HepG2 (cell line): Measurements from ENCODE around the gene RIOK3. TPM values are rescaled to one million over a fixed set of nuclear protein-coding genes. Genes with fewer than 3 reads are reported as not detected.
A peak's percentile ranks its signal among the peaks of the same experiment; 100 is the strongest.

Experiments used
- CCDC6 ChIP-seq: sonication (generic); formaldehyde crosslinking; IDR thresholded peaks from 2 replicates; pipeline ENCODE4 v1.8.1; 2022; ENCODE audit warnings: mild to moderate bottlenecking, missing genetic modification reagents, moderate library complexity
- CEBPB ChIP-seq: IDR thresholded peaks from 2 replicates; pipeline ENCODE4 v1.6.1; 2011; ENCODE audit warnings: low read depth, low read length, improper control_type of control experiment, borderline replicate concordance
- CENPT ChIP-seq: sonication (generic); formaldehyde crosslinking; IDR thresholded peaks from 2 replicates; pipeline ENCODE4 v1.8.0; 2022; ENCODE audit warnings: low read depth, mild to moderate bottlenecking, moderate library complexity, missing genetic modification reagents
- ETV5 ChIP-seq: IDR thresholded peaks from 2 replicates; pipeline ENCODE4 v1.6.1; 2018; ENCODE audit warnings: missing biosample characterization, missing genetic modification reagents, inconsistent platforms, borderline replicate concordance
- GATAD2A ChIP-seq: IDR thresholded peaks from 2 replicates; pipeline ENCODE4 v1.6.1; 2016
- HDAC2 ChIP-seq: sonication (generic); formaldehyde crosslinking; IDR thresholded peaks from 2 replicates; pipeline ENCODE4 v1.4.0; 2020; ENCODE audit warnings: missing genetic modification reagents
- KDM5A ChIP-seq: fragments of 200-600 bp; sonication (generic); IDR thresholded peaks from 2 replicates; pipeline ENCODE4 v1.7.0; 2018; ENCODE audit warnings: antibody characterized with exemption, mild to moderate bottlenecking, low read length, borderline replicate concordance
- NFIB ChIP-seq: sonication (generic); formaldehyde crosslinking; IDR thresholded peaks from 2 replicates; pipeline ENCODE4 v1.9.0; 2021; ENCODE audit warnings: missing genetic modification reagents, mild to moderate bottlenecking, borderline replicate concordance
- NFYB ChIP-seq: sonication (generic); formaldehyde crosslinking; IDR thresholded peaks from 2 replicates; pipeline ENCODE4 v1.4.0; 2020; ENCODE audit warnings: missing genetic modification reagents
- PHF21A ChIP-seq: sonication (generic); formaldehyde crosslinking; IDR thresholded peaks from 2 replicates; pipeline ENCODE4 v1.5.0; 2020; ENCODE audit warnings: mild to moderate bottlenecking, missing genetic modification reagents
- RARA ChIP-seq: IDR thresholded peaks from 2 replicates; pipeline ENCODE4 v1.6.1; 2016; ENCODE audit warnings: missing genetic modification reagents, missing compliant biosample characterization
- RBAK ChIP-seq: sonication (generic); formaldehyde crosslinking; IDR thresholded peaks from 2 replicates; pipeline ENCODE4 v1.5.1; 2020; ENCODE audit warnings: mild to moderate bottlenecking, missing genetic modification reagents
- SIX1 ChIP-seq: sonication (generic); formaldehyde crosslinking; IDR thresholded peaks from 2 replicates; pipeline ENCODE4 v1.4.0; 2020; ENCODE audit warnings: missing genetic modification reagents, borderline replicate concordance
- ZC3H13 ChIP-seq: sonication (generic); formaldehyde crosslinking; IDR thresholded peaks from 2 replicates; pipeline ENCODE4 v1.8.1; 2023; ENCODE audit warnings: mild to moderate bottlenecking, missing genetic modification reagents, moderate library complexity
- ZFYVE20 ChIP-seq: sonication (generic); formaldehyde crosslinking; IDR thresholded peaks from 2 replicates; pipeline ENCODE4 v1.8.0; 2023; ENCODE audit warnings: low read depth, mild to moderate bottlenecking, moderate library complexity, missing genetic modification reagents, borderline replicate concordance
- ZNF180 ChIP-seq: sonication (generic); formaldehyde crosslinking; IDR thresholded peaks from 2 replicates; pipeline ENCODE4 v1.4.0; 2020; ENCODE audit warnings: low read depth, missing genetic modification reagents, borderline replicate concordance
- ZNF605 ChIP-seq: sonication (generic); formaldehyde crosslinking; IDR thresholded peaks from 2 replicates; pipeline ENCODE4 v1.8.0; 2022; ENCODE audit warnings: mild to moderate bottlenecking, missing genetic modification reagents
- ZNF616 ChIP-seq: sonication (generic); formaldehyde crosslinking; IDR thresholded peaks from 2 replicates; pipeline ENCODE4 v1.5.0; 2020; ENCODE audit warnings: low read depth, mild to moderate bottlenecking, missing genetic modification reagents
- ZNF788 ChIP-seq: sonication (generic); formaldehyde crosslinking; IDR thresholded peaks from 2 replicates; pipeline ENCODE4 v1.5.0; 2020; ENCODE audit warnings: mild to moderate bottlenecking, missing genetic modification reagents, borderline replicate concordance
- ZNF792 ChIP-seq: IDR thresholded peaks from 2 replicates; pipeline ENCODE4 v1.6.1; 2016
- polyA plus RNA-seq, 8 experiments: library from polyadenylated mRNA; depleted of rRNA in 3 of 8; stranded (reverse) in 7 of 8; unstranded in 1 of 8; fragments of >200 nt; fragmentation: Illumina TruSeq in 4 of 8; extraction: Trizol in 4 of 8; gene quantifications; 2 replicates each; pipeline versions ENCODE4 v1.2.1 to v1.2.3, GENCODE V29; 2011 to 2016; ENCODE audit warnings: low read depth in 4 of 8, missing spikeins in 1 of 8, mixed read lengths in 1 of 8; ENCODE audit not compliant: insufficient read depth in 1 of 8
- total RNA-seq, 5 experiments: library from RNA; depleted of rRNA; stranded (reverse); fragments of >200 nt; fragmentation: Illumina TruSeq; extraction: Trizol; gene quantifications; 2 replicates each; pipeline ENCODE4 v1.2.3, GENCODE V29; 2016; ENCODE audit warnings: low read depth in 1 of 5
- TF ChIP-seq, protein P1 (sequence below): sonication (generic); formaldehyde crosslinking; conservative IDR thresholded peaks from 2 replicates; pipeline ENCODE4 v1.5.0; 2020; ENCODE audit warnings: missing genetic modification reagents
- TF ChIP-seq, protein P2 (sequence below): IDR thresholded peaks from 2 replicates; pipeline ENCODE4 v1.4.0; 2020; ENCODE audit warnings: mild to moderate bottlenecking, missing genetic modification reagents
- TF ChIP-seq, protein P3 (sequence below): IDR thresholded peaks from 2 replicates; pipeline ENCODE4 v1.6.1; 2012; ENCODE audit warnings: inconsistent platforms

The RIOK3 gene
- total and polyA plus RNA-seq, 2 of the 13 experiments (the other 11 are each of a cell fraction or from before 2014, with no cell fraction given): 26.7 to 36.0 TPM

DNA sequence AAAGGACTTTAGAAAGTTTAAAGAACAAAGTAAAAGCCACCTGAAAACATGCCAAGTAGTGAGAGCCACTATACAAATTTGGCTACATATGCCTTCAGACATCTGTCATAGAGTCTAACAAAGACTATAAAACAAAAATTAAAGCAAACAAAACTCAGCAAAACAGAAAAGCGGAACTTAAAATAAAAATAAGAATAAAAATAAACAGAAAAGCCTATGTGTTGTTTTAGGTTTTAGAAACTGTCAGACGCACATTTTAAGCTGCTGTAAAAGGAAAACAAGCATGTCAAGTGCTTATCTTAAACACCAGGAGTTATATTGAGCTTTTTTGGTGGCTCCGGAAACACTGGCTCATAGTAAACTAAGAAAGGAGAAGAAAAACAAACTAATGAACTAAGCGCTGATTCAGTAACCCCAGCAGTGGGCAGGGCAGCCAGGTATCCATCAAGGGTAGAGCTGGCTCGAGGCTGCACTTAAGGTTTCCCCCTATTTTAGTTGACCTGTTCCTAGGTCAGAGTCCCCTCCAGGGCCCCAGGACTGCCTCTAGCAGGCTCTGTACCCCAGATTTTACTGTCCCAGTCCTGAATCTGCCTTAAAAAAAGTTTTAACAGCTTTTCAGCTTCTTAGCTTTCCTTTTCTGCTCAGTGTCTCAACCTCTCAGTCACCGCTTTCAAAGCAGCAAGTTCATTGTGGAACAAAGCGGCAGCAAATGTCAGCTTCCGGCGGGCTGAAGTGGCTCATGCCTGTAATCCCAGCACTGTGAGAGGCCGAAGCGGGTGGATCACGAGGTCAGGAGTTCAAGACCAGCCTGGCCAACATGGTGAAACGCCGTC lies 34.9 kb downstream of the RIOK3 start (continued):
- TF ChIP-seq, protein P1, sequence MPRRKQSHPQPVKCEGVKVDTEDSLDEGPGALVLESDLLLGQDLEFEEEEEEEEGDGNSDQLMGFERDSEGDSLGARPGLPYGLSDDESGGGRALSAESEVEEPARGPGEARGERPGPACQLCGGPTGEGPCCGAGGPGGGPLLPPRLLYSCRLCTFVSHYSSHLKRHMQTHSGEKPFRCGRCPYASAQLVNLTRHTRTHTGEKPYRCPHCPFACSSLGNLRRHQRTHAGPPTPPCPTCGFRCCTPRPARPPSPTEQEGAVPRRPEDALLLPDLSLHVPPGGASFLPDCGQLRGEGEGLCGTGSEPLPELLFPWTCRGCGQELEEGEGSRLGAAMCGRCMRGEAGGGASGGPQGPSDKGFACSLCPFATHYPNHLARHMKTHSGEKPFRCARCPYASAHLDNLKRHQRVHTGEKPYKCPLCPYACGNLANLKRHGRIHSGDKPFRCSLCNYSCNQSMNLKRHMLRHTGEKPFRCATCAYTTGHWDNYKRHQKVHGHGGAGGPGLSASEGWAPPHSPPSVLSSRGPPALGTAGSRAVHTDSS (CRISPR knock-in tag): no peak
- TF ChIP-seq ETV5 (CRISPR knock-in tag) (peak; percentile 52; the same call in 1 of the 2 replicates), ZNF616 (CRISPR knock-in tag) (no peak; the same call in 1 of the 2 replicates), GATAD2A (CRISPR knock-in tag) (0 out of 2 replicates have a peak, but pooled peaks have one; percentile 24), ZNF605 (CRISPR knock-in tag) (peak; percentile 61; the same call in 1 of the 2 replicates), ZNF788 (CRISPR knock-in tag) (0 out of 2 replicates have a peak, but pooled peaks have one; percentile 41), NFIB (CRISPR knock-in tag) (no peak), NFYB (CRISPR knock-in tag) (no peak), ZNF792 (peak; percentile 37; the same call in 1 of the 2 replicates), RBAK (CRISPR knock-in tag) (no peak), PHF21A (CRISPR knock-in tag) (0 out of 2 replicates have a peak, but pooled peaks have one; percentile 22), ZC3H13 (CRISPR knock-in tag) (no peak), CCDC6 (no peak), SIX1 (CRISPR knock-in tag) (no peak), ZNF180 (CRISPR knock-in tag) (no peak), KDM5A (no peak), RARA (no peak), CENPT (CRISPR knock-in tag) (no peak), HDAC2 (CRISPR knock-in tag) (0 out of 2 replicates have a peak, but pooled peaks have one; percentile 38), CEBPB (no peak), ZFYVE20 (CRISPR knock-in tag) (no peak)
- TF ChIP-seq, protein P2, sequence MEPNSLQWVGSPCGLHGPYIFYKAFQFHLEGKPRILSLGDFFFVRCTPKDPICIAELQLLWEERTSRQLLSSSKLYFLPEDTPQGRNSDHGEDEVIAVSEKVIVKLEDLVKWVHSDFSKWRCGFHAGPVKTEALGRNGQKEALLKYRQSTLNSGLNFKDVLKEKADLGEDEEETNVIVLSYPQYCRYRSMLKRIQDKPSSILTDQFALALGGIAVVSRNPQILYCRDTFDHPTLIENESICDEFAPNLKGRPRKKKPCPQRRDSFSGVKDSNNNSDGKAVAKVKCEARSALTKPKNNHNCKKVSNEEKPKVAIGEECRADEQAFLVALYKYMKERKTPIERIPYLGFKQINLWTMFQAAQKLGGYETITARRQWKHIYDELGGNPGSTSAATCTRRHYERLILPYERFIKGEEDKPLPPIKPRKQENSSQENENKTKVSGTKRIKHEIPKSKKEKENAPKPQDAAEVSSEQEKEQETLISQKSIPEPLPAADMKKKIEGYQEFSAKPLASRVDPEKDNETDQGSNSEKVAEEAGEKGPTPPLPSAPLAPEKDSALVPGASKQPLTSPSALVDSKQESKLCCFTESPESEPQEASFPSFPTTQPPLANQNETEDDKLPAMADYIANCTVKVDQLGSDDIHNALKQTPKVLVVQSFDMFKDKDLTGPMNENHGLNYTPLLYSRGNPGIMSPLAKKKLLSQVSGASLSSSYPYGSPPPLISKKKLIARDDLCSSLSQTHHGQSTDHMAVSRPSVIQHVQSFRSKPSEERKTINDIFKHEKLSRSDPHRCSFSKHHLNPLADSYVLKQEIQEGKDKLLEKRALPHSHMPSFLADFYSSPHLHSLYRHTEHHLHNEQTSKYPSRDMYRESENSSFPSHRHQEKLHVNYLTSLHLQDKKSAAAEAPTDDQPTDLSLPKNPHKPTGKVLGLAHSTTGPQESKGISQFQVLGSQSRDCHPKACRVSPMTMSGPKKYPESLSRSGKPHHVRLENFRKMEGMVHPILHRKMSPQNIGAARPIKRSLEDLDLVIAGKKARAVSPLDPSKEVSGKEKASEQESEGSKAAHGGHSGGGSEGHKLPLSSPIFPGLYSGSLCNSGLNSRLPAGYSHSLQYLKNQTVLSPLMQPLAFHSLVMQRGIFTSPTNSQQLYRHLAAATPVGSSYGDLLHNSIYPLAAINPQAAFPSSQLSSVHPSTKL (CRISPR knock-in tag): no peak
- TF ChIP-seq, protein P3, sequence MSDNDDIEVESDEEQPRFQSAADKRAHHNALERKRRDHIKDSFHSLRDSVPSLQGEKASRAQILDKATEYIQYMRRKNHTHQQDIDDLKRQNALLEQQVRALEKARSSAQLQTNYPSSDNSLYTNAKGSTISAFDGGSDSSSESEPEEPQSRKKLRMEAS: peak; percentile 21; the same call in 1 of the 2 replicates
